Activated CD4-positive, alpha-beta T cell treated with anti-CD3 and anti-CD28 coated beads, Interleukin-2, amount 50 U/mL, for 16 hours (primary cell): Measurements from ENCODE around the gene SHMT2.
"Not testable (repeated sequence)": the region's sequence is repeated elsewhere in the genome, so short reads cannot be mapped to it uniquely, and the experiment has no call there.

Experiments used
- DNase-seq: peaks from one replicate; pipeline ENCODE4 v3.0.0-alpha.2; 2020

Gene SHMT2

DNA sequence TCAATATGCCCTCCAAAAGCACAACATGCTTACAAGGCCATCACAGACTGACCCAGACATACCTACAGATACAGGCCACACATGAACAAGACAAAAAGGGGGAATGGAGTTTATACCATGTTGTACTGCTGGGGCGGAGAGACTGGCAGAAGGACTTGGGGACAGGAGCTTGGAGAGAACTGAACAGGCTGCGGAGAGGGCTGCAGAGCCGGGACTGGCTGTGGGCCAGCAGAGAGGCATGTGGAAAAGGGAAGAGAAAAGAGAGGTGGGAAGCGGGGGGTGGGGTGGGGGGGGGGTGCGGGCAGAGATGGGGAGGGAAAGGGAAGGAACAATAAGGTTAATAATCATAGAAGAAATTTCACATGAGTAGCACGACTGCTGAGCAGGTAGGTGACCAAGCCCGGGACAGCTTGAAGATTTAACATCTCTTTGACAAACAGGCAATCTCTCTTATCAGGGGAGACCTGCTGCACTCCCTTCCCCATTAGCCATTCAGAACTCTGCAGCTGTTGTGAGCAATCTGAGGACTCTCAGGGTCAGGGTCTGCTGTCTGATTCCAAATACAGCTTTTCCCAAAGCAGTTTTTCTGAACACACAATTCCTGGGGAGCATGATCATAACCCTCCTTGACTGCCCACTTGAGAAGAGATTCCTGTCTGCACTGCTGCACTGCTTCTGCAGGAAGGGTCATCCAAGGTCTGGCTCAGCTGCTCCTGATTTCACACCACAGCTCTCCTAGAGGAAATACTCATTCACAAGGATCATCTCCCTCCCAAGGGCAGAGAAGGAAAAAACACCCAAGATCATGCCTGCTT is 43.0 kb downstream of the SHMT2 start:
- no peak for DNase-seq

DNA sequence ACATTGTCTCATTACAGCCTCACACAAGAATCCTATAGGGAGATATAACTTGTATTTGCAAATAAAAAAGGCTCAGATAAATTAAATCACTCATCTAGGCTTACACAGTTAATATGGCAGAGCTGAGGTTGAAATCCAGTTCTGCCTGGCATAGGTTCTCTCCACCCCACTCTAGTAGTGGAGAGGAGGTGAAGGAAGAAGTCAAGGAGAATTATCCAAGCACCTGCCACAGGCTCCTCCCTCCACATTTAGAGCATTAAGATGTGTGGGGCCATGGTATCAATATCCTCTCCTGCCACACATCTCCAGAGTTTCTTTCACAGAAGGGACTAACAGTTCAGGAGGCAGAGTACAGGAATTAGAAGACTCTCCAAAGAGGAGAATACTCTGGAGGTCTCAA is 44.0 kb downstream of the SHMT2 start:
- DNase-seq: no peak

DNA sequence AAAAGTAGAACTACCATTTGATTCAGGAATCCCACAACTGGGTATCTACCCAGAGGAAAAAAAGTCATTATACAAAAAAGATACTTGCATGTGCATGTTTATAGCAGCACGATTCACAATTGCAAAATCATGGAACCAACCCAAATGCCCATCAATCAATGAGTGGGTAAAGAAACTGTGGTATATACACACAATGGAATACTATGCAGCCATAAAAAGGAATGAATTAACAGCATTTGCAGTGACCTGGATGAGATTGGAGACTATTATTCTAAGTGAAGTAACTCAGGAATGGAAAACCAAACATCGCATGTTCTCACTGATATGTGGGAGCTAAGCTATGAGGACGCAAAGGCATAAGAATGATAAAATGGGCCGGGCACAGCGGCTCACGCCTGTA is 46.7 kb downstream of the SHMT2 start:
- not testable (repeated sequence) for DNase-seq

GRCh38 chr12:57276935-57277563 is 47.5 kb downstream of the SHMT2 start:
- DNase-seq: peak; percentile 21

- DNase-seq: no peak
These were observed 49.2 kb downstream of the SHMT2 start for GRCh38 chr12:57278465-57279381.

- DNase-seq: peak; percentile 85
These were observed 50.9 kb downstream of the SHMT2 start for GRCh38 chr12:57280211-57281062.

GRCh38 chr12:57282073-57282472 is 52.6 kb downstream of the SHMT2 start:
- DNase-seq: not testable (repeated sequence)
